T-helper 2 cell treated with Interferon-gamma antibody and Interleukin-4, amounts not matched to agents 5 μg/mL and 100 μg/mL, for 36 hours (primary cell): ENCODE data around the gene SSBP3.

Experiments used
- DNase-seq: peaks from one replicate; pipeline ENCODE4 v3.0.0; 2021; ENCODE audit warnings: low spot score
- H3K27ac Mint-ChIP-seq: one replicate; pipeline ENCODE4 v1.8.0; 2021; ENCODE audit warnings: mild to moderate bottlenecking, mixed read lengths
- H3K27me3 Mint-ChIP-seq: one replicate; pipeline ENCODE4 v1.8.0; 2021; ENCODE audit warnings: low read depth, mixed read lengths
- H3K36me3 Mint-ChIP-seq: one replicate; pipeline ENCODE4 v1.8.0; 2021; ENCODE audit warnings: low read depth, mixed read lengths
- H3K4me1 Mint-ChIP-seq: one replicate; pipeline ENCODE4 v1.8.0; 2021; ENCODE audit warnings: low read depth, mixed read lengths
- H3K4me3 Mint-ChIP-seq: one replicate; pipeline ENCODE4 v1.8.0; 2022; ENCODE audit warnings: mild to moderate bottlenecking, moderate library complexity, mixed read lengths
- H3K9me3 Mint-ChIP-seq: one replicate; pipeline ENCODE4 v1.8.0; 2021; ENCODE audit warnings: mixed read lengths

Gene SSBP3

DNA sequence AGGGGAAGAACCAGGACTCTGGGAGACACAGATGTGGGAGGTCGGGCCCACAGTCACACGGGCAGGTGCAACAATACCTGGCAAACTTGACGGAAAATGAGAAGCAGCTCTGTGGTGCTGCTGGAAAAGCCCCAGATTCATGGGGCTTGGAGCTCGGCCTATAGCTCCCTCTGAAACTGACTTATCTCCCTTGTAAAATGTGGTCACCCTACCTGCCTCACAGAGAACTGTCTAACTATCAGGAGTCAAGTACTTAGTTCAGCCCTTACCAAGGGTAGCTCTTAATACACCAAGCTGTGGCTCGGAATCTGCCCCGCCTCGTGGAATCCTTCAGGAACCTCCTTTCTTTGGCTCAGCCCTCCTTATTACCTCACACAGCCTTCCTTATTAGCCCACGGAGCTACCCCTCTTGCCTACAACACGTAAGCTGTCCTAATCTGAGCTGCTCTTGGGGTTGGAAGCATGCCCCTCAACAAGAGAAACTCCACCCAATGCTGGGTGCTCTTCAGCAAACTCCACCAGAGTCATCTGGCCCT is 137.4 kb downstream of the SSBP3 start:
- H3K27ac Mint-ChIP-seq: no peak overlapping the region
- H3K4me1 Mint-ChIP-seq: peaks cover 5% of the 10 kb centered on the region

DNA sequence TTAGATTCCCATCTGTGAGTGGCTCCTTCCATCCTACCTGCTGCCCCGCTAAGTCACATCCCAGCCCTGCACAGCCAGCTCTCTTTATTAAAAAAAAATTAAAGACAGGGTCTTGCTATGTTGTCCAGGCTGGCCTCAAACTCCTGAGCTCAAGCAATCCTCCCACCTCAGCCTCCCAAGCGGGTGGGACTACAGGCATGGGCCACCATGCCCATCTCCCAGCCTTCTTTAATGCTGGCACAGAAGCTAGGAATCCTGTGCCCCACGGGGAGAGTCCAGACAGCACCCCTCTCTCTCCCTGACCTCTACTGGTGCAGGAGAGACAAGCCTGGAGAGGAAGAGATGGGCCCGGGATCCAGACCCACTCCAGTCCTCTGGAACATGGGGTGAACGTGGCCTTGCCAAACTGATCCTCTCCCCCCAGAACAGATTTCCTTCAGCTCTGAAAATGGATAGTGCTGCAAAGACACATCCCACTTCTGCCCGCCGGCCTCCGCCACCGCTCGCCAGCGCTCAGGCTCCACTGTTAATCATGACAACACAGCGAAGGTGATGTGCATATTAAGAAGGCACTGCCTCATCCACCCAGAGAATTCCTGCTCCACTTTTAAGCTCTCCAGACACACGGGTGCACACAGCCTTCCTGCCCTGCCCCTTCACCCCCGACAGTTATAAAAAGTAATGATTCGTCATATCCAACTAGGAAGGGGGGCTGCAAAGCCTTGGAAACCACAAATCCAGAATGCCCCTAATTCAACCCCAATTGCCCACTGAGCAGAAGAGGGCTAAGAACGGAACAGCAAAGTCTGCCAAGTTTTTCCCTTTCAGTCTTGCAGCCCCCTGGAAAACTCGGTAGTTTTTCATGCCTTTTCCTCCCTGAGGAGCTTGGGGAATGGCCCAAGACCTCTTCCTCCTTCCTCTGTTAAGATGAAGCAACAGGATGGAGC is 138.1 kb downstream of the SSBP3 start:
- no peaks in the 10 kb centered on the region for H3K9me3 Mint-ChIP-seq
- no peak overlapping the region for H3K27ac Mint-ChIP-seq
- peaks cover 6% of the 10 kb centered on the region for H3K4me1 Mint-ChIP-seq
- DNase-seq: no peak
- H3K36me3 Mint-ChIP-seq: no peaks in the 10 kb centered on the region
- H3K4me3 Mint-ChIP-seq: no peak overlapping the region
- no peaks in the 10 kb centered on the region for H3K27me3 Mint-ChIP-seq

More for the DNA sequence above, 137.4 kb downstream of the SSBP3 start:
- Mint-ChIP-seq H3K4me3 (no peak overlapping the region), H3K9me3 (no peaks in the 10 kb centered on the region), H3K27me3 (no peaks in the 10 kb centered on the region), H3K36me3 (no peaks in the 10 kb centered on the region)
- no peak for DNase-seq

DNA sequence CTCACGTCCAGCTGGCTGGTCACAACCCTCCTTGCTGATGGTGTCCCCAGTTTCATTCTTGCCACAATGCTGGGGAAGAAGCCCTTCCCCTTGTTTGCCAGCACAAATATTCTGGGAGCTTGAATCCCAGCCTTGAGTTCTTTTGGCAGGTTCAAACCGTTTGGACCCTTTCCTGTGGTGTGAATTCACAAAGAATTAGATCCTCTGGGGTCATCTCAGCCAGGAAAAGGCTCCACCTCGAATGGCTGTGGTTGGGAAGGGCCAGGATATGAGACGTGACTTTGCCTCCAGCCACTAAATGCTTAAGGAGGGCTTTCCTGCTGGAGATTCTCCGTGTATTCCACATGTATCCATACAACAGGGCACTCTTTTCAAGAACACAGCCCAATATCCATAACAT is 139.3 kb downstream of the SSBP3 start:
- Mint-ChIP-seq H3K27ac (no peak overlapping the region), H3K4me1 (peaks cover 5% of the 10 kb centered on the region)

DNA sequence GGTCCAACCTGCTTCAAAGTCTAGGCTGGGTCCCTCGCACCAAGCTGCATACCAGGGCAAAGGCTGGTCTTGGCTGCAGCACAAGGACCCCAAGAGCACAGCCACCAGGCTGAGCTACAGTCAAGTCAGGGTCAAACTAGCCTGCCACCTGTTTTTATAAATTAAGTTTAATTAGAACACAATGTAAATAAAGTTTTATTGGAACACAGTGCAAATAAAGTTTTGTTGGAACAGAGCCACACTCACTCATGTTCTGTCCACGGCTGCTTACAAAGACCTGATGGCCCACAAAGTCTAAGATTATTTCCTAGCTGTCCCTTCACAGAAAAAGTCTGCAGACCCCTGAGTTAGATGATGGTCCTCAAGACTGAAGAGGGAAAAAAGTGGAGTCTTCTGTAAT is 140.0 kb downstream of the SSBP3 start:
- Mint-ChIP-seq H3K4me3 (no peak overlapping the region), H3K9me3 (no peaks in the 10 kb centered on the region), H3K27me3 (no peaks in the 10 kb centered on the region), H3K36me3 (no peaks in the 10 kb centered on the region), H3K27ac (no peak overlapping the region), H3K4me1 (peaks cover 5% of the 10 kb centered on the region)
- no peak for DNase-seq

More for the DNA sequence above, 139.3 kb downstream of the SSBP3 start:
- H3K9me3 Mint-ChIP-seq: no peaks in the 10 kb centered on the region
- H3K4me3 Mint-ChIP-seq: no peak overlapping the region
- H3K36me3 Mint-ChIP-seq: no peaks in the 10 kb centered on the region
- no peak for DNase-seq
- no peaks in the 10 kb centered on the region for H3K27me3 Mint-ChIP-seq

DNA sequence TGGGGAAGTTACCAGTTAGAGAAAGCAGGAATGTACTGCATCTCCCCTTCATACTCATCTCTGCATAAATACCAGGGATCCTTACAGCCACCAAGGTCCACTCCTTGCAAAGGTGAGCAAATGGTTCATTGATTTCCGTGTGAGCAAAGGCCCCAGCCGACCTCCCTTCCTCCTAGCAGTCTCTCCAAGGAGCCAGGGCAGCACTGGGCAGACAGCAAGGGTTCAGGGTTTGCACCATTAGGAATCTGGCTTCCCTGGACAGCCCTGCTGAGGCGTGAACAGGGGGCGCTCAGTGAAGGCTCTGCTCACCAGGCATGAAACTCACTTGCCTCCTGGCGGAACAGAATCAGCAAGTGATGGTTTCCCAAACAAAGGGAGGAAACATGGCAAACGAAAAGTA is 140.5 kb downstream of the SSBP3 start:
- DNase-seq: no peak
- Mint-ChIP-seq H3K27me3 (no peaks in the 10 kb centered on the region), H3K9me3 (no peaks in the 10 kb centered on the region), H3K36me3 (no peaks in the 10 kb centered on the region), H3K4me3 (no peak overlapping the region), H3K27ac (no peak overlapping the region), H3K4me1 (peaks cover 5% of the 10 kb centered on the region)

DNA sequence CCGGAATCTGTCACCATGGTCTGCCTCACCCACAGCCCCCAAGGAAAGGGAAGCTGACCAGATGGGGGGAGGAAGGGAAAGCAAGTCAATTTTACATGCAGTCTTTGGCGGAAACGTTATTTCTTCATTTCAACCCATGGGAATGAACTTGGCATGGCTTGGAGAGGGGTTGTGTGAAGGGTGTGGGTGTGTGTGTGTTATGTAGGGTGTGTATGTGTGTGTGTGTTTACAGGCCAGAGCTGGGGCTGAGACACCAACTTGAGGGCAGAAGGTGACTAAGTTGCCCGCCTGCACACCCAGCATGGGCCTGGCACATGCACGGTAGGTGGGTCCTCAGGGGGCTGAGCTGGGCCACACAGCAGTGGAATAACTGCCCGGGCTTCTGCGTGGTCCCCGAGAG is 141.1 kb downstream of the SSBP3 start:
- H3K27me3 Mint-ChIP-seq: no peaks in the 10 kb centered on the region
- H3K36me3 Mint-ChIP-seq: no peaks in the 10 kb centered on the region
- no peaks in the 10 kb centered on the region for H3K9me3 Mint-ChIP-seq
- no peak overlapping the region for H3K27ac Mint-ChIP-seq
- H3K4me1 Mint-ChIP-seq: peaks cover 5% of the 10 kb centered on the region
- H3K4me3 Mint-ChIP-seq: no peak overlapping the region
- no peak for DNase-seq

DNA sequence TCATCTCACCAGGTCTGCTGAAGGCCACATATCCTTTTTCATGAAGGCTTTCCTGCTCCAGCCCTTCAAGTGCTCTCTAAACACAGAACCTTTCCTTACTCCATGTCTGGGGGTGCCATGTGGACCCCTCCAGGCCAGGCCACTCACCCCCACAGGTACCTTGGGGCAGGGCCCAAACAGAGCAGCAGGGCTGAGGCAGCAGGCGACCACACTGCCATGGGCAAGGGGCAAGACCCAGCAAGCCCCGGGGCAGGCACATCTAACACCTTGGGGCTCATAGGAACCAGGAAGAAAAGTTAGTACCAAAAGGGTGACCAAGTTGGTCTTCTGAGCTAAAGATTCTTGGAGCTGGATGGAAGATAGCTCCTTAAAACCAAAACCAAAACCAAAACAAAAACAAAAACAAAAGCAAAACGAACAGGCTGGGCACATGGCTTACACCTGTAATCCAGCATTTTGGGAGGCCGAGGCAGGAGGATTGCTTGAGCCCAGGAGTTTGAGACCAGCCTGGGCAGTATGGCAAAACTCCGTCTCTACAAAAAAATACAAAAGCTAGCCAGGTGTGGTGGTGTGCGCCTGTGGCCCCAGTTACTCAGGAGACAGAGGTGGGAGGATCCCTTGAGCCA is 142.5 kb downstream of the SSBP3 start:
- Mint-ChIP-seq H3K9me3 (no peaks in the 10 kb centered on the region), H3K27me3 (no peaks in the 10 kb centered on the region), H3K36me3 (no peaks in the 10 kb centered on the region), H3K4me1 (peaks cover 5% of the 10 kb centered on the region), H3K27ac (peak overlapping the region; percentile 74), H3K4me3 (no peak overlapping the region)
- no peak for DNase-seq

DNA sequence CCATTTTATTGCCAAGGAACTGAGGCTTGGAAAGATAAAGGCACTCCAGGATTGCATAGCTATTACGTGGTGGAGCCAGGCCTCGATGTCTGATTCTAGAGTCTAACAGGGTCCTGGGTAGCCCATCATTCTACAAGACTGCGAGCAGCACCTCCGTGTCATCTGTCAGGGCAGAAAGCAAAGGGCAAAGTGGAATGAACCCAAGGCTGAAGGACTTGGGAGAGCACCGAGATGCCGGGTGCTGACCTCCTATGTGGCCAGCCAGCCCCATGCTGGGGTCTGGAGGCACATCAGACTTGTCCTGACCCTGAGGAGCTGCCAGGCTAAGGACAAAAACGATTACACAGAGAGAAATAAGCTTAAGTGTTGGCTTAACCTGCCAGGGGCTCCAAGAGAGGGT is 143.9 kb downstream of the SSBP3 start:
- Mint-ChIP-seq H3K36me3 (no peaks in the 10 kb centered on the region), H3K27me3 (no peaks in the 10 kb centered on the region), H3K9me3 (no peaks in the 10 kb centered on the region), H3K27ac (no peak overlapping the region), H3K4me3 (no peak overlapping the region), H3K4me1 (peaks cover 5% of the 10 kb centered on the region)
- DNase-seq: no peak

DNA sequence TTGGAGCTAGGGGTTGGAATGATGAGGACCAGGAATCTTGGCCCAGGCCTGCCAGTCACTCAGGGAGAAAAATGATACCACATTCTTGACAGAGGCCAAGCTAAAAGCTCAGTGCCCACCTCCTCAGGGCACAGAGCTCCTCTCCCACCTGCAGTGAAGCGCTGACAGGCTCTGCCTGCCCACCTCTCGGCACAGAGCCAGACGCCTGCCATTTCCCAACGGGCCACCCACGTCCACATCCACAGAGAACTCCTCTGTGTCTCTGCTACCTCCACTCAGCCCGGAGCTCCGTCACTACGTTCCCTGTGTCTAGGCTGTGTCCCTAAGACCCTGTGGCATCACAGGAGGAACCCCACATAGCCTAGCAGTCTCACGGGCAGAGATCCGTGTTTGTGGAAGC is 145.4 kb downstream of the SSBP3 start:
- peaks cover 5% of the 10 kb centered on the region for H3K4me1 Mint-ChIP-seq
- H3K9me3 Mint-ChIP-seq: no peaks in the 10 kb centered on the region

DNA sequence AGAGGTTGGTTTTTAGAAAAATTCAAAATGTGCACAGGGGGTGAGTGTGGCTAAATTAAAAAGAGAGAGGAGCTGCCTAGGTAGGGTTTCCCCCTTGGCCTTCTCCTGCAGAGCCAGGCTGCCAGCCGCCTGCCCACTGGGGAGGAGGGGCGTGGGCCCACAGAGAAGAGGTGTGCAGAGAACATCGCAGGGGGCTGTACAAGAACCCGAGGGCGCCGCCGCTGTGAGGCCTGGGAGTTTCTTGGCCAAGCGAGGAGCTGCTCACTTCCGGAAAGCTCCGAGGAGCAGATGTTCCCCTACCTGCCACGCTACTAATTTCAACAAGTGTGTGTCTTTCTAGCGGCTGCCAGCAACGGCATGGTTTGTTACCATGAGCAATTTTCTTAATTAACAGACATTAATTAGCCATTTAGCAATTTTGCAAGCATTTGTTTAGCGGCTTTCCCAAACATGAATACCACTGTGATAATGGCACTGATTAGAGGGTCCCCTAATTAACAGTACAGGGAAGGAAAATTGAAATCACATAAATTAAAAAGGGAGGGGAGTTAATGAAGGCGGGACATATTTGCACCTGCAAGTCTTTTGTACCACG is 146.6 kb downstream of the SSBP3 start:
- Mint-ChIP-seq H3K4me3 (no peak overlapping the region), H3K9me3 (no peaks in the 10 kb centered on the region), H3K36me3 (no peaks in the 10 kb centered on the region), H3K27ac (no peak overlapping the region), H3K4me1 (peaks cover 5% of the 10 kb centered on the region), H3K27me3 (no peaks in the 10 kb centered on the region)
- no peak for DNase-seq

More for the DNA sequence above, 145.4 kb downstream of the SSBP3 start:
- Mint-ChIP-seq H3K27ac (no peak overlapping the region), H3K36me3 (no peaks in the 10 kb centered on the region), H3K4me3 (no peak overlapping the region), H3K27me3 (no peaks in the 10 kb centered on the region)
- no peak for DNase-seq

DNA sequence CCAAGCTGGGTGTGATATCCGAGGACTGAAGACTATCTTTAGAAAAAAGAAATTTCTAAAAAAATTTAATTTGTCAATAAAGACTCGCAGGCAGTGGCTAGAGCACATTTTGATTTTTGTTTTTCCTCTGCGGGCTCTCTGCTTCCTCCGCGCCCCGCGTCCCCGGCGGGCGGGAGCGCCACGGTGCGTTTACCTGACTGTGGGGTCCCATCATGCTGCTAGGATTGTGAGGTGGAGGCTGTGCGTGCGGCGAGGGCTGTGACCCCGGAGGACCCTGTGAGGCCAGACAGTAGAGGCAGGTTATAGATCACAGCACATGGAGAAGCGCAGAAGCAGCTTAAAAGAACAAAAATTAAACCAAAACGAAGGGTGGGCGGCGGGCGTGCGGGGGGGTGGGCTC is 148.3 kb downstream of the SSBP3 start:
- Mint-ChIP-seq H3K4me1 (no peaks in the 10 kb centered on the region), H3K27ac (no peak overlapping the region), H3K9me3 (no peaks in the 10 kb centered on the region), H3K27me3 (no peaks in the 10 kb centered on the region), H3K4me3 (no peak overlapping the region), H3K36me3 (no peaks in the 10 kb centered on the region)
- no peak for DNase-seq

DNA sequence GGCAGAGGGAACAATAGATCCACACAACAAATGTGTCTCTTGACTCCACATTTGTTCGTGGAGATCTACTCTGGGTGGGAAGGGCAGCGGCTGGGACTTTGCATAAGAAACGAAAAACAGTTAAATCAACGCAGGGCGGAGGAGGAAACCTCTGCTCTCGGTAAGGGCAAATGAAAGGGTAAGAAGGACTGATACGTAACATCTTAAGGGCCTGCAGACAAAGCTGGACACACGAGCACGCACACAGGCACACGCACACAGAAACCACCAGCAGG is 148.9 kb downstream of the SSBP3 start:
- Mint-ChIP-seq H3K27ac (no peak overlapping the region), H3K27me3 (no peaks in the 10 kb centered on the region), H3K4me3 (no peak overlapping the region), H3K9me3 (no peaks in the 10 kb centered on the region), H3K36me3 (no peaks in the 10 kb centered on the region), H3K4me1 (no peaks in the 10 kb centered on the region)
- DNase-seq: no peak

DNA sequence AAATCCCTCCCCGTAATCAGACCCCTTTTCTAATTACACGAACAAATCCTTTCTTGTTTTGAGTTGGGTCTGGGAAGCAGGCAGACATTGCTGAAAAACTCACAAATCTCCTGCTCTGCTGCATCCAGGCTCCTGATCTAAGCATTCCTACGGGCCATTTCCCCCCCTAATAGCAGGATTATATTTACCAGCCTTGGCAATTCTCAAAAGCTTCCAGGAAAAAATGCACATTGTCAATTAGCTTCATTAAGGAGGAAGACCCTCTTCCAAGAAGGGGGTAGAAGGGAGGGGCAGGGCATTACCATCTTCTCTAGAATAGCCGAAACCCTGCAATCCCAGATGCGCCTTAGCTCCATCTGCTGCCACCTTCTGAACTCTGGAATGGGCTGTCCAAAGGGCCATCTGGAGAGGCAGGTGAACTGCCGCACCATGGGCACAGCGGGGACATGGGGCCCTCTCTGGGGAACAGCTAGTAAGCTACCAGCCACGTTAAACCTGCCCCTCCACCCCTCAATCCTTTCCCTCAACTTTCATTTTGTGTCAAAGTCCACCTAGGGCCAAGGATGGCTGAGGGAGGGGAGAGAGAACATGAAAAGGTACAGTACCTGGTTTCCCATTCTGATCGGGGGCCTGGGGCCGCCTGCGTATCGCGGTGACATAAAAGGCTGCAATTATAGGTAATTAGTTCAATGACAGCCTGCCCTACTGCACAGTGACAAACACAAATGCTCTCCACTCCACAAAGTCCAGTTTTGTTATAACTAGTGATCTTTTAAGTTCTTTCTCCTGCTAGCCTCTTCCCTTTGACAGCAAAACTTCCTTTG is 149.5 kb downstream of the SSBP3 start:
- H3K4me3 Mint-ChIP-seq: no peak overlapping the region
- H3K9me3 Mint-ChIP-seq: no peaks in the 10 kb centered on the region
- no peak overlapping the region for H3K27ac Mint-ChIP-seq
- no peak for DNase-seq
- H3K4me1 Mint-ChIP-seq: no peaks in the 10 kb centered on the region
- H3K27me3 Mint-ChIP-seq: no peaks in the 10 kb centered on the region
- H3K36me3 Mint-ChIP-seq: no peaks in the 10 kb centered on the region
